ENCODE measurements around the gene FHAD1. TPM values are rescaled to one million over a fixed set of nuclear protein-coding genes. Genes with fewer than 3 reads are reported as not detected.

The FHAD1 gene
- total RNA-seq, 1 experiment from 2014 or later = 1.9 TPM

GRCh38 chr1:15282810-15283474 lies 35.9 kb downstream of the FHAD1 start:
- no peak overlapping the region for H3K18ac ChIP-seq (ENCODE audit: insufficient read length, low read depth, low read length)

More at GRCh38 chr1:15282810-15283474, 35.9 kb downstream of the FHAD1 start:
- DNase-seq = no peak
- H3K27me3 ChIP-seq (ENCODE audit: insufficient read depth, low read length) = no peaks in the 10 kb centered on the region
- no peaks in the 10 kb centered on the region for H3K9me3 Mint-ChIP-seq
- H3K56ac ChIP-seq (ENCODE audit: insufficient read length, low read depth, low read length) = no peak overlapping the region
- H2BK15ac ChIP-seq (ENCODE audit: low read depth, low read length) = no peak overlapping the region
- H3K36me3 Mint-ChIP-seq (ENCODE audit: insufficient read depth in 1 of 3, low read depth in 3 of 3) = no peaks in the 10 kb centered on the region
- H4K91ac ChIP-seq (ENCODE audit: insufficient read length, low read depth, low read length) = no peak overlapping the region
- H3K4me1 ChIP-seq (ENCODE audit: insufficient read depth, low read length) = no peaks in the 10 kb centered on the region
- H3K9ac ChIP-seq (ENCODE audit: extremely low read depth, insufficient read length, low read length) = no peak overlapping the region
- H3K79me2 ChIP-seq (ENCODE audit: insufficient read depth, low read length) = no peaks in the 10 kb centered on the region
- no peak overlapping the region for H3K23ac ChIP-seq (ENCODE audit: insufficient read length, low read depth, low read length)
- no peaks in the 10 kb centered on the region for H3K9me3 ChIP-seq (ENCODE audit: control insufficient read depth, low read depth, low read length)
- no peak overlapping the region for H3K4me3 Mint-ChIP-seq
- no peak overlapping the region for H2BK5ac ChIP-seq (ENCODE audit: insufficient read length, low read length)
- no peak overlapping the region for H3T11ph ChIP-seq (ENCODE audit: low read length)
- H2AK5ac ChIP-seq (ENCODE audit: insufficient read length, low read length) = no peak overlapping the region
- no CpG with 5 or more reads among the region's 7 CpGs for WGBS (ENCODE audit: extremely low coverage, insufficient read length, low lambda C conversion rate)
- no peak overlapping the region; a peak in 1 of 7 replicates for H3K27ac Mint-ChIP-seq
- H4K8ac ChIP-seq (replicated peaks; ENCODE audit: insufficient read length, low read depth, low read length) = no peak overlapping the region
- no peak overlapping the region for H2AFZ ChIP-seq (ENCODE audit: low read length)
- H3K27me3 Mint-ChIP-seq (ENCODE audit: low read depth) = peaks cover 17% of the 10 kb centered on the region
- H4K5ac ChIP-seq (ENCODE audit: insufficient read length, low read depth, low read length) = no peak overlapping the region
- H3K27ac ChIP-seq (ENCODE audit: insufficient read length, low read depth, low read length) = no peak overlapping the region
- TF ChIP-seq CTCF (conservative IDR thresholded peaks at IDR 0.05) = no peak
- H4K20me1 ChIP-seq (ENCODE audit: control insufficient read depth, insufficient read depth, insufficient read length) = no peaks in the 10 kb centered on the region
- no peak overlapping the region for H3K4ac ChIP-seq (ENCODE audit: low read depth, low read length)
- H3K4me1 Mint-ChIP-seq = peaks cover 6 to 8% of the 10 kb centered on the region in 2 experiments
- no peak overlapping the region for H2BK20ac ChIP-seq (ENCODE audit: low read depth, low read length, poor library complexity, severe bottlenecking)
- no peak overlapping the region for H3K14ac ChIP-seq (ENCODE audit: insufficient read depth, low read length)
- H2BK12ac ChIP-seq (ENCODE audit: insufficient read length, low read depth, low read length) = no peak overlapping the region
- H3K23me2 ChIP-seq (ENCODE audit: insufficient read length, low read depth, low read length, poor library complexity, severe bottlenecking) = no peaks in the 10 kb centered on the region
- H2BK120ac ChIP-seq (ENCODE audit: low read depth, low read length, poor library complexity, severe bottlenecking) = no peak overlapping the region
- no peak overlapping the region for H3K4me2 ChIP-seq (ENCODE audit: insufficient read depth, insufficient read length, low read length)
- no peaks in the 10 kb centered on the region for H3K79me1 ChIP-seq (ENCODE audit: insufficient read depth, low read depth, low read length, poor library complexity, severe bottlenecking)
